ENCODE results near the gene DNAJB8.

Gene DNAJB8

GRCh38 chr3:128503751-128504532 lies 37.3 kb upstream of the DNAJB8 start:
- no peak for DNase-seq (ENCODE audit: low spot score)
- TF ChIP-seq, protein P1, sequence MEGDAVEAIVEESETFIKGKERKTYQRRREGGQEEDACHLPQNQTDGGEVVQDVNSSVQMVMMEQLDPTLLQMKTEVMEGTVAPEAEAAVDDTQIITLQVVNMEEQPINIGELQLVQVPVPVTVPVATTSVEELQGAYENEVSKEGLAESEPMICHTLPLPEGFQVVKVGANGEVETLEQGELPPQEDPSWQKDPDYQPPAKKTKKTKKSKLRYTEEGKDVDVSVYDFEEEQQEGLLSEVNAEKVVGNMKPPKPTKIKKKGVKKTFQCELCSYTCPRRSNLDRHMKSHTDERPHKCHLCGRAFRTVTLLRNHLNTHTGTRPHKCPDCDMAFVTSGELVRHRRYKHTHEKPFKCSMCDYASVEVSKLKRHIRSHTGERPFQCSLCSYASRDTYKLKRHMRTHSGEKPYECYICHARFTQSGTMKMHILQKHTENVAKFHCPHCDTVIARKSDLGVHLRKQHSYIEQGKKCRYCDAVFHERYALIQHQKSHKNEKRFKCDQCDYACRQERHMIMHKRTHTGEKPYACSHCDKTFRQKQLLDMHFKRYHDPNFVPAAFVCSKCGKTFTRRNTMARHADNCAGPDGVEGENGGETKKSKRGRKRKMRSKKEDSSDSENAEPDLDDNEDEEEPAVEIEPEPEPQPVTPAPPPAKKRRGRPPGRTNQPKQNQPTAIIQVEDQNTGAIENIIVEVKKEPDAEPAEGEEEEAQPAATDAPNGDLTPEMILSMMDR (IDR thresholded peaks at IDR 0.05; ENCODE audit: extremely low read depth, missing control alignments) = no peak

GRCh38 chr3:128503164-128503651 lies 36.5 kb upstream of the DNAJB8 start:
- TF ChIP-seq, protein P1 (IDR thresholded peaks at IDR 0.05; ENCODE audit: extremely low read depth, missing control alignments) = no peak

DNA sequence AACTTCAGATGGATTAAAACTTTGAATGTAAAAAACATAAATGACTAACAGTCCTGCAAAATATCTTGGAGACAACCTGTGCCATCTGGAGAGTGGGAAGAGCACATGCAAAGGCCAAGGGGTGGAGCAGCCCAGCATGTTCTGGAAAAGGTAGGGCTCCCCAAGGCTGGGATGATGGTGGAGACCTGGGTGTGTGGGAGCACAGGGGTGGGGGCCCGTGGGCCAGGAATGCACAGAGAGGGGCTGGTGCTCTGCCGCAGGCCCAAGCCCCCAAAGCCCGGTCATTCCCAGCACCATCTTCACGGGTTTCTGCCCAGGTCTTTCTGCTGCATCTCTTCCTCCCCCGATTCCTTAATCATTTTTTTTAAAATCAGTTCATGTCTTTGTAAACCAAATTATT lies 36.0 kb upstream of the DNAJB8 start:
- no peak for DNase-seq (ENCODE audit: low spot score)
- TF ChIP-seq, protein P1 (IDR thresholded peaks at IDR 0.05; ENCODE audit: extremely low read depth, missing control alignments) = no peak

More at GRCh38 chr3:128503164-128503651, 36.5 kb upstream of the DNAJB8 start:
- no peak for DNase-seq (ENCODE audit: low spot score)

- DNase-seq (ENCODE audit: low spot score) = no peak
- TF ChIP-seq, protein P1 (IDR thresholded peaks at IDR 0.05; ENCODE audit: extremely low read depth, missing control alignments) = no peak
These were observed 34.7 kb upstream of the DNAJB8 start for GRCh38 chr3:128501431-128501830.

- TF ChIP-seq, protein P1 (IDR thresholded peaks at IDR 0.05; ENCODE audit: extremely low read depth, missing control alignments) = no peak
- no peak for DNase-seq (ENCODE audit: low spot score)
These were observed 33.9 kb upstream of the DNAJB8 start for GRCh38 chr3:128500556-128500955.

DNA sequence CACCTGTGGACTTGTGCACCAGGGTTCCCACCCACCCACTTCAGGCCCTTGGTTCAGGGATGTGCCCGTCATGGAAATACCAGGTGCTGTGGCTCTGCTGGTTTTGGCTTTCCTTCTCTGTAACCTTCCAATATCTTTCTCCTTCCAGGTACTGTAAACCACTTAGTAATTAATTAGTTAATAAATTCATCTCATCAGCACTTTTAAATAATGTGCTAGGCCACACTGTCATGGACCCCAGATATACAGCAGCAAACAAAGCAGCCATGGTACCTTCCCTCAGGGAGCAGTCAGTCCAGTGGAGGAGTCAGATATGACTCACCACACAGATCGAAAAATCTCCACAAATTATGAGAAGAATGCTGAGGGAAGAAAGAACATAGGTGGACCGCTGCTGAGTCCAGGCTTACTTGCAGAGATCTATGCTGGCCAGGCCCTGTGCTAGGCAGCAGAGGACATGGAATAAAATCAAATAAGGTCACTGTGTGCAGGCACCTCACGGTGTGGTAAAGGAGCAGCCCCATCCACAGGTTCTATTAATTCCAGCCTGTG lies 33.1 kb upstream of the DNAJB8 start:
- no peak for DNase-seq (ENCODE audit: low spot score)
- TF ChIP-seq, protein P1 (IDR thresholded peaks at IDR 0.05; ENCODE audit: extremely low read depth, missing control alignments) = no peak

DNA sequence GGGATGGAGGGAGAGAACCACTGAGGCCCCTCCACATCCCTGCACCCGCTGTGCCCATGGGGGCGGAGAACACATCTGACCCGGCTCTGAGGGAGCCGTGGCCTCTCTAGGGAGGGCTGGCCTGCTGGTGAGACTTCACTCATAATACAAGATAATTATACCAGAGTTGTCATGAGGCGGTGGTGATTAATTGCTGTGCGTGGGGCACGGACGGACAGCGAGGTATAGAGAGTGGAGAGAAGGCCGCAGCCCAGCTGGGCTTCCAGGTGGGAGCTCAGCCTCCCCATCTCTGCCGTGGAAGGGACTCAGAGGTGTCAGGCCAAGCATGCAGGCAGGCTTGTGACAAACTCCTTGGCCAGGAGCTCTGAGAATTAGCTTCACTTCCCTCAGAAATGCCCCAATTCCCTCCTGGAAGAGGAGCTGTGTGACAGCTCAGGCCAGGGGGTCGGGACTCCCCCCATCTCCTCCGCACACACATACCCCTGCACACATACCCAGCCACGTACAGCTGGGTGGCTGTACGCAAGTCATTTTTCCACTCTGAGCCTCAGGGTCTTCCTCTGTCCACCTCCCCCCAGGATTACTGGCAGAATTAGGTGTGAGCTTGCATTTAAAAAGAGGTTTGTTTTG lies 32.3 kb upstream of the DNAJB8 start:
- TF ChIP-seq, protein P1 (IDR thresholded peaks at IDR 0.05; ENCODE audit: extremely low read depth, missing control alignments) = no peak
- no peak for DNase-seq (ENCODE audit: low spot score)

Data from GM20000 (cell line).